Measurements from ENCODE around the gene SAT1.

SAT1 gene

GRCh38 chrX:23749129-23749528 is 33.8 kb upstream of the SAT1 start:
- TF ChIP-seq CTCF (IDR thresholded peaks at IDR 0.05; ENCODE audit: low read depth, low read length) = no peak
- H3K4me3 ChIP-seq (ENCODE audit: low read depth, low read length) = no peak overlapping the region

- TF ChIP-seq CTCF (IDR thresholded peaks at IDR 0.05; ENCODE audit: low read depth, low read length) = no peak
- no peak overlapping the region for H3K4me3 ChIP-seq (ENCODE audit: low read depth, low read length)
Measured at GRCh38 chrX:23749576-23749975, 33.4 kb upstream of the SAT1 start.

- no peak overlapping the region for H3K4me3 ChIP-seq (ENCODE audit: low read depth, low read length)
- no peak for TF ChIP-seq CTCF (IDR thresholded peaks at IDR 0.05; ENCODE audit: low read depth, low read length)
Measured at GRCh38 chrX:23752740-23753415, 30.1 kb upstream of the SAT1 start.

- H3K4me3 ChIP-seq (ENCODE audit: low read depth, low read length) = no peak overlapping the region
- no peak for TF ChIP-seq CTCF (IDR thresholded peaks at IDR 0.05; ENCODE audit: low read depth, low read length)
Measured at GRCh38 chrX:23754664-23755063, 28.3 kb upstream of the SAT1 start.

GRCh38 chrX:23756165-23756564 is 26.8 kb upstream of the SAT1 start:
- no peak overlapping the region for H3K4me3 ChIP-seq (ENCODE audit: low read depth, low read length)
- TF ChIP-seq CTCF (IDR thresholded peaks at IDR 0.05; ENCODE audit: low read depth, low read length) = peak; percentile 41; the same call in 1 of the 2 replicates

GRCh38 chrX:23759821-23760220 is 23.2 kb upstream of the SAT1 start:
- H3K4me3 ChIP-seq (ENCODE audit: low read depth, low read length) = no peak overlapping the region
- TF ChIP-seq CTCF (IDR thresholded peaks at IDR 0.05; ENCODE audit: low read depth, low read length) = no peak

GRCh38 chrX:23764188-23764984 is 18.6 kb upstream of the SAT1 start:
- H3K4me3 ChIP-seq (ENCODE audit: low read depth, low read length) = no peak overlapping the region
- TF ChIP-seq CTCF (IDR thresholded peaks at IDR 0.05; ENCODE audit: low read depth, low read length) = no peak

Data from WI38 (cell line).